Activated CD8-positive, alpha-beta memory T cell treated with anti-CD3 and anti-CD28 coated beads, Interleukin-2, amount 10 ng/mL, durations not matched to agents 7 days and 5 days (primary cell): ENCODE measurements around the gene CMKLR1. TPM values are rescaled to one million over a fixed set of nuclear protein-coding genes. Genes with fewer than 3 reads are reported as not detected.
A peak's percentile ranks its signal among the peaks of the same experiment; 100 is the strongest.

Experiments
- ATAC-seq: fragments of 150-1000 bp; cut with Tn5 transposase; one replicate; pipeline ENCODE4 v1.10.0; 2021; ENCODE audit warnings: moderate library complexity
- CTCF ChIA-PET: fragments of 350-600 bp; sonication (Branson Sonifier 250); formaldehyde crosslinking; loops from one replicate; lab custom pipeline; 2021; ENCODE audit warnings: antibody characterized with exemption; lab: Charles Lee
- DNase-seq: peaks from one replicate; pipeline ENCODE4 v3.0.0-alpha.2; 2020
- H3K27ac Mint-ChIP-seq: one replicate; pipeline ENCODE4 v1.8.0; 2021; ENCODE audit warnings: mild to moderate bottlenecking, mixed read lengths
- H3K27me3 Mint-ChIP-seq: one replicate; pipeline ENCODE4 v1.8.0; 2021; ENCODE audit warnings: mixed read lengths
- H3K36me3 Mint-ChIP-seq: one replicate; pipeline ENCODE4 v1.8.0; 2021; ENCODE audit warnings: mild to moderate bottlenecking, mixed read lengths
- H3K4me1 Mint-ChIP-seq: one replicate; pipeline ENCODE4 v1.8.0; 2021; ENCODE audit warnings: mixed read lengths
- H3K4me3 Mint-ChIP-seq: one replicate; pipeline ENCODE4 v1.8.0; 2021; ENCODE audit warnings: mild to moderate bottlenecking, moderate library complexity, mixed read lengths
- H3K9me3 Mint-ChIP-seq: one replicate; pipeline ENCODE4 v1.8.0; 2022; ENCODE audit warnings: low read depth, mixed read lengths
- total RNA-seq, 2 experiments: library from RNA; stranded (reverse); gene quantifications; one replicate each; pipeline ENCODE4 v1.2.3, GENCODE V29; 2021

Gene CMKLR1
- total RNA-seq, 2 experiments from 2014 or later, result not detected

DNA sequence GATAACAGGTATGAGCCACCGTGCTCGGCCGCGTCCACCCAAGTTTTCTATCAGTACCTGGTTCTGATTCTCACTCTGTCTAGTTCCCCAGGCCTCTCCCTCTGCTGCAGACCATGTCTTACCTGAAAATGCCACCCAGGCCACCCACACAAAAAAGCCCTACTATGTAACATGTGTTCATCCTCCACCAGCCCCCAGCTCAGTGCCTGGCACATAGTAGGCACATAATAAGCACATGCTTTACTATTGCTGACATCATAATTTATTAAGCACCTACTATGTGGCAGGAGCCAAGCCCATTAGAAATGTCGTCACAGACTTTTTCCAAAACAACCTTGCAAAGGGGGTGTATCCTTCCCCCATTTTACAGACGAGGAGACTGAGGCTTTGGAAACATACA, 37.8 kb downstream of the CMKLR1 start:
- no peak for ATAC-seq
- peaks cover 51% of the 10 kb centered on the region for H3K4me1 Mint-ChIP-seq

DNA sequence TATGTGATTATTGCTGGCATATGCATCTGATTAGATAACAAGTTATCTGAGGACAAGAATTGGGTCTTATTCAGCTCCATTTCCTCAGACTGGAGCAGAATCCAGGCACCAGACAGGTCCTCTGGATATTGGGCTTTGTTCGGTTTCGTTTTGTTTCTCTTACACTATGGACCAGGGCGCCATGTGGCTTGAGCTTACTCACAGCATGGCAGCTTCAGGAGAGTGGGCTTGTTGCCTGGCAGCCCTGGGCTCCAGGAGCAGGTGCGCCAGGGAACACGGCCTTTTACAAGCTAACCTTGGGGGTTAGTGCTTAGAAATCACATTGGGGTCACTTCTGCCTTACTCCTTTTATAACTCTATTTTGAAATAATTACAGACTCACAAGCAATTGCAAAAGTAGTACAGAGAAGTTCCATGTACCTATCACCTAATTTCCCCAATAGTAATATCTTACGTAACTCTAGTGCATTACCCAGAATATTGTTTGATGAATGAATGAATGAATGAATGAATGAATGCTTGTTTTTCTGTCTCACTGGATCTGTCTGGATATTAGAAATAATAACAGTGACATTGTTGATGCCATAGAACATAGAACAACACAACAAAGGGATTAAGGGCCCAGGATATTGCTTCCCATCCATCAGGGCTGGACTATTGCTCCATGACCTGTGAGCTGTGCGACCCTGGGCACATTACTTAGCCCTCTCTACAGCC, 39.0 kb downstream of the CMKLR1 start:
- Mint-ChIP-seq H3K4me3 (no peak overlapping the region), H3K9me3 (no peaks in the 10 kb centered on the region), H3K4me1 (peaks cover 50% of the 10 kb centered on the region), H3K36me3 (no peaks in the 10 kb centered on the region), H3K27me3 (peaks cover 15% of the 10 kb centered on the region), H3K27ac (no peak overlapping the region)
- DNase-seq, result no peak
- CTCF ChIA-PET, result no interaction called here
- ATAC-seq, result no peak

More for the DNA sequence above, 37.8 kb downstream of the CMKLR1 start:
- Mint-ChIP-seq H3K4me3 (no peak overlapping the region), H3K9me3 (no peaks in the 10 kb centered on the region), H3K27ac (no peak overlapping the region), H3K36me3 (no peaks in the 10 kb centered on the region), H3K27me3 (peaks cover 10% of the 10 kb centered on the region)
- DNase-seq, result no peak
- CTCF ChIA-PET, result interaction anchor here (0.7 kb wide), 1 partner anchor 178 kb away, joined by 3 read pairs; no protein-coding TSS in a partner anchor

DNA sequence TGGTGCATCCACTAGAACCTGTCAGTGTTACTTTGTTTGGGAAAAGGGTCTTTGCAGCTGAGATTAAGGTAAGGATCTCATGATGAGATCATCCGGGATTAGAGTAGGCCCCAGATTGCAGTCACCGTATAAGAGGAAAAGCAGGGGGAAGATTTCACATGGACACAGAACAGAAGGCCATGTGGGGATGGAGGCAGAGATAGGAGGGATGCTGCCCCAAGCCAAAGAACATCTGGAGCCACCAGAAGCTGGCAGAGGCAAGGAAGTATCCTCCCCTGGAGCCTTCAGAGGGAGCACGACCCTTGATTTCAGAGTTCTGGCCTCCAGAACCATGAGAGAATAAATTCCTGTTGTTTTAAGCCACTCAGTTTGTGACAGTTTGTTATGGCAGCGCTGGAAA, 39.6 kb downstream of the CMKLR1 start:
- Mint-ChIP-seq H3K27me3 (peaks cover 11% of the 10 kb centered on the region), H3K4me1 (peaks cover 49% of the 10 kb centered on the region), H3K27ac (no peak overlapping the region), H3K36me3 (no peaks in the 10 kb centered on the region), H3K4me3 (no peak overlapping the region), H3K9me3 (no peaks in the 10 kb centered on the region)
- CTCF ChIA-PET, result no interaction called here
- no peak for ATAC-seq
- no peak for DNase-seq

DNA sequence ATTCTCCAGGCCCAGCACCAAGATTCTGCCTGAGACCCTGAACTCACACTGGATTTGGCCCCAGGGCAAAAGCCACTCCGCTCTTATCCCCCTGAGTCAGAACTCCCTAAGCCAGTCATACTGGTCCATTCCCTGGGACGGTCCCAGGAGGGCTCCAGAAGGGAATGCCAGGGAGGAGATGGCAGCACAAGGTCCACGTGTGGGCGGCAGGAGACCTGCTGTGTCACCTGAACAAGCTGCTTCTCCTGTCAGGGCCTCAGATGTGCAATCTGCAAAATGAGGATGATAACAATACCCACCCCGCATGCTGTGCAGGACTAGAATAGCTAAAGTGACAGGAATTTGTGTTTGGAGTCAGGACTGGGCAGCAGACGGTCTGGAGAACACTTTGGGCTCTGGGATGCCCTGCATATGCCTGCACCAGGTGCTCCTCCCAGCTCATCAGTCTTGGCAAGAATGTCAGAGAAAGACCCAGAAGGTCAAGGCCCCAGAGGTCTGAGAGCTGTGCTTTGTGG, 40.3 kb downstream of the CMKLR1 start:
- Mint-ChIP-seq H3K9me3 (no peaks in the 10 kb centered on the region), H3K36me3 (no peaks in the 10 kb centered on the region), H3K4me1 (peaks cover 47% of the 10 kb centered on the region), H3K27ac (peak overlapping the region; percentile 82), H3K4me3 (no peak overlapping the region), H3K27me3 (peaks cover 11% of the 10 kb centered on the region)
- DNase-seq, result no peak
- no peak for ATAC-seq
- CTCF ChIA-PET, result interaction anchor here (0.7 to 1.9 kb wide), 2 partner anchors 9 to 15 kb away, joined by 3 to 6 read pairs; no protein-coding TSS in a partner anchor

DNA sequence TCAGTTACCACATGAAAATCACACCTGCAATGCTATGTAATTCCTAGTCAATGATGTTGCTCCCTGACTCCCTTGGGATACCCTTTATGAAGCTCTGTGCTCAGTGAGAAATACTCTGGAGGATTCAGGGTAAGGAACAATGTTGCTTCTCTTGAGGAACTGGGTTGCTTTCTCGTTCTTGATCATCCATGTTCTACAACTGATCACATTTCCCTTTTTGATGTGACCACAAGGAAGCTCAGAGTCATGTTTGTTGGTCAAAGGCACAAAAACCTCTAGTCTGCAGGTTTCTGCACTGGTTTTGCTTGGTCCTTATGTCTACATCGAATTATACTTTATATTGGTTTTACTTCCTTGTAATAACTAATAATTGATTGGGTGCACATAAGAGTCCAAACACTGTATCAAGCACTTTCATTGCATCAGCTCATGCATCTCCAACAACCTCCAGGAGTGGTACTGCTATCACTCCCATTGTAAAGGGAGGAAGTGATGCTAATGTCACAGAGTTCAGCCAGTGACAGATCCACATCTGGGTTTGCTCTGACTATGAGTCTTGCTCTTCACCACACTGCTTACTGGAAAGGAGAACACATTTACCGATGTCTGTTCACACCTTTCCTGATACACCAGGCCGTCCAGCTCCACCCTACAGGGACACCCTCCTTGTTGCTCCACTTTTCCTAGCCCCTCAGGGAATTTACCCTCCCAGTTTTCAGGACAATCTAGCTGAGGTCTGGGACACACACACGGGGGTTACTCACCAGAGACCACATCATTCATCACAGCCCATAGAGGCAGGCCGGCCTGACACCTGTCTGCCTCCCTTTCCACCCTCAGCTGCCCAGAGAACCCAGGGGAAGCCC, 41.0 kb downstream of the CMKLR1 start:
- peaks cover 11% of the 10 kb centered on the region for H3K27me3 Mint-ChIP-seq
- peaks cover 47% of the 10 kb centered on the region for H3K4me1 Mint-ChIP-seq
- no peaks in the 10 kb centered on the region for H3K9me3 Mint-ChIP-seq
- no peak overlapping the region for H3K4me3 Mint-ChIP-seq
- ATAC-seq (peak; percentile 88), DNase-seq (peak; percentile 58)
- no peaks in the 10 kb centered on the region for H3K36me3 Mint-ChIP-seq
- H3K27ac Mint-ChIP-seq, result peak overlapping the region; percentile 82
- CTCF ChIA-PET, result interaction anchor here (0.7 to 1.9 kb wide), 2 partner anchors 10 to 16 kb away, joined by 3 to 6 read pairs; no protein-coding TSS in a partner anchor

DNA sequence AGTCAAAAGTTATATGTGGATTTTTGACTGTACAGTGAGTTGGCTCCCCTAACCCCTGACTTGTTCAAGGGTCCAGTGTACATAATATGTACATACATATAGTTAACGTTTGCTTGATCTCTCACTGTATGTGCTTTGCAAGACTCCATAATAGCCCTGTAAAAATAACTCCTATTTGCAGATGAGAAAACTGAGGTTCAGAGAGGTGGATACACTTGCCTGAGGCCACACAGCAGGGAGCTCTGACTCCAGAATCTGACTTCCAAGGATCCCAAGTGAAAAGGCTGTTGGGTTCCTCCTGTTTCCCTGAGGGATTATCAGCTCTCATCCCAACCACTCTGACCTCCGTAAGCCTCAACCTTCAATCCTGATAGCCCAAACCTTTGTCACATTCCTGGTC, 41.7 kb downstream of the CMKLR1 start:
- no peak for DNase-seq
- Mint-ChIP-seq H3K4me3 (no peak overlapping the region), H3K27me3 (peaks cover 11% of the 10 kb centered on the region), H3K36me3 (no peaks in the 10 kb centered on the region), H3K27ac (peak overlapping the region; percentile 82), H3K9me3 (no peaks in the 10 kb centered on the region), H3K4me1 (peaks cover 47% of the 10 kb centered on the region)
- CTCF ChIA-PET, result interaction anchor here (1.9 kb wide), 1 partner anchor 10 kb away, joined by 6 read pairs; no protein-coding TSS in a partner anchor
- ATAC-seq, result no peak

DNA sequence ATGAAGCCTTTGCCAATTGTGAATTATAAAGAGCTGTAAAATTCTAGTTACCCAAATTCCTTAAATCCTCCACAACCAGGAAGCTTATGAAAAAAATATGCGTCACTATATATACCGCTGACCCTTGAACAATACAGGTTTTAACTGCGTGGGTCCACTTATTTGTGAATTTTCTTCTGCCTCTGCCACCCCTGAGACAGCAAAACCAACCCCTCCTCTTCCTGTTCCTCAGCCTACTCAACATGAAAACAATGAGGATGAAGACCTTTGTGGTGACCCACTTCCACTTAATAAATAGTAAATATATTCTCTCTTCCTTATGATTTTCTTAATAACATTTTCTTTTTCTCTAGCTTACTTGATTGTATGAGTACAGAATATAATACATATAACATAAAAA, 42.2 kb downstream of the CMKLR1 start:
- Mint-ChIP-seq H3K27me3 (peaks cover 11% of the 10 kb centered on the region), H3K36me3 (no peaks in the 10 kb centered on the region), H3K4me3 (no peak overlapping the region), H3K9me3 (no peaks in the 10 kb centered on the region), H3K4me1 (peaks cover 46% of the 10 kb centered on the region), H3K27ac (no peak overlapping the region)
- DNase-seq (no peak), ATAC-seq (no peak)
- CTCF ChIA-PET, result no interaction called here

DNA sequence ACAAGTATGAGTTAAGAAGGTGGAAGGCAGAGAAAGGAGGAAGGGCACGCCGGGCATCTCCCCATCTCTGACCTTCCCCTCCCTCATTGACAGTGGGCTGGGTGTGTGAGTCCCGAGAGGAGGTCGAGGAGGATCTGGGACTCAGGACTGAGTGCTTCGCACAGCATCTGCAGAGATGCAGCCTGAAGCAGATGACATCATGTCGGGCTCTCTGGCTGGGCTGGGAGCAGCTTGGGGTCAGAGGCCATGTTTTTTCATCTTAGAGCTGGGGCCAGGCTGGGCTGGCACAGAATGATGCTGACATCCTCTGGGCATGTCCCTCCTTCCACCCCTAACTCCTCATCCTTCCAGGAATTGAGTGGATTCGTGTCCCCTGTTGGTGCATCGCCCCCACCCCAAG, 43.5 kb downstream of the CMKLR1 start:
- CTCF ChIA-PET, result no interaction called here
- no peak for ATAC-seq
- no peaks in the 10 kb centered on the region for H3K9me3 Mint-ChIP-seq
- no peak overlapping the region for H3K27ac Mint-ChIP-seq
- DNase-seq, result no peak
- peaks cover 38% of the 10 kb centered on the region for H3K4me1 Mint-ChIP-seq
- H3K27me3 Mint-ChIP-seq, result peaks cover 8% of the 10 kb centered on the region
- H3K4me3 Mint-ChIP-seq, result no peak overlapping the region
- no peaks in the 10 kb centered on the region for H3K36me3 Mint-ChIP-seq

DNA sequence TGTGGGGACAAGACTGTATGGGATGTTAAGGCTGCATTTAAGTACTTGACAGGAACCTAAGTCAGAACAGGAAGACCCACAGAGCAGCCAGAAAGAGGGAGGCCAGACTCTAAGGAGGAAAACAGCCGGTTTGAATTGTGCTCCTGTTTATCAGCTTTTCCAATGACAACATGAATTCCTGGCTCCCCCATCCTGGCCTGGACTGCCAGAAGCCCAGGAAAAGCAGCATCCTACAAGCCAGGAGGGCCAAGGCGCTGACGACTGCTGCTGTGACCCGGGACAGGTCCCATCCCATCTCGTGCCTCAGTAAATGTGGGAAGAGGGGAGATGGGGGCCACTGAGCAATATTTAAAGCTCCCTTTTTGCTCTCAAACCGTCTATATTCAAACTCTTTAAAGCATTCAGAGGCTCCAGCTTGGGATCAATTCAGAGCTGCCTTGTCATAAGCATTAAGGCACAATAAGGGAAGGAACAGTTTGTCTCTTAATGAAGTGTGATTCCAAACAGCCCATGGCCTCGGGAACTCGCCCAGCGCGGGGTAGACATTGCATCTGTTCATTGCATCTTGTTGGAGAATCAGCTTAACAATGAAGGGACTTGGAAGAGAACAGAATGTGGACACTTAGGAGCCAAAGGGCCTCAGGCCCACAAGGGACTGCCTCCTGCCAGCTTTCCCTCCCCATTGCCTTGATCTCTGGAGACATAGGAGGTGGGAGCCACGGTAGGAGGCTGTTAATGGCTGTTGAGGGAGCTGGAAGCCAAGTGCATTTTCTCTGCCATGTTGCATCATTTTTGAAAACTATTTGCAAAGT, 49.6 kb downstream of the CMKLR1 start:
- H3K4me1 Mint-ChIP-seq, result no peaks in the 10 kb centered on the region
- H3K4me3 Mint-ChIP-seq, result no peak overlapping the region
- no peak for DNase-seq
- no peak for ATAC-seq
- no peaks in the 10 kb centered on the region for H3K36me3 Mint-ChIP-seq
- H3K27me3 Mint-ChIP-seq, result peaks cover 10% of the 10 kb centered on the region
- CTCF ChIA-PET, result no interaction called here
- no peaks in the 10 kb centered on the region for H3K9me3 Mint-ChIP-seq
- no peak overlapping the region for H3K27ac Mint-ChIP-seq

DNA sequence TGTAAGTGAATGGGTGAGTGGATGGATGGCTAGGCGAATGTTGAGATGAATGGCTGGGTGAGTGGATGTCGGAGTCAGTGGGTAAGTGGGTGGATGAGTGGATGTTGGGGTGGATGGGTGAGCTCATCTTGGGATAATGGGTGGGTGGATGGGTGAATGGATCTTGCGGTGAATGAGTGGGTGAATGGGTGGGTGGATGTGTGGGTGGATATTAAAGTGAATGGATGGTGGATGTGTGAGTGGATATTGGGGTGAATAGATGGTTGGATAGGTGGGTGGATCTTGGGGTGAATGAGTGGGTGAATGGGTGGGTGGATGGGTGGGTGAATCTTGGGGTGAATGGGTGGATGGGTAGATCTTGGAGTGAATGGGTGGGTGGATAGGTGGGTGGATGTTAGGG, 51.9 kb downstream of the CMKLR1 start:
- Mint-ChIP-seq H3K36me3 (no peaks in the 10 kb centered on the region), H3K4me1 (peaks cover 9% of the 10 kb centered on the region), H3K27ac (no peak overlapping the region), H3K27me3 (peaks cover 24% of the 10 kb centered on the region), H3K9me3 (no peaks in the 10 kb centered on the region), H3K4me3 (no peak overlapping the region)
- CTCF ChIA-PET, result no interaction called here
- no peak for DNase-seq
- no peak for ATAC-seq

DNA sequence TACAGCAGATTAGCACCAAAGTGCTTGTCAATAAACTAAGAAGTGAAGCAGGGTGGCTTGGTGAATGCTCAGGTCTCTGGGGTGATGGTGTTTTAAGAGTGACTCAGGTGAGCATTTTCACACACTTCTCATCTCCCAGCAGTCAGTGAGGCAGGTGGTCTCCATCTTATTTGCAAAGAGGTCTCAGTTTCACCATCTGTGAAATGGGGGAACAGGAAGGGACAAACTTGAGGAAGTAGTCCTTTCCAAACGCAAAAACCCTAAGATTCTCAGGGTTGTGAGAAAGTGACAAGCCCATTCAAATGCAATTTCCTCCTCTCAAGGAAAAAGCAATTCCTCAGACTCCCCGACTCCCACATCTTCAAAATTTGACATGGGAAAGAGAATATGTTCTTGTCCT, 54.1 kb downstream of the CMKLR1 start:
- Mint-ChIP-seq H3K27ac (no peak overlapping the region), H3K9me3 (no peaks in the 10 kb centered on the region), H3K4me3 (no peak overlapping the region), H3K27me3 (peaks cover 26% of the 10 kb centered on the region), H3K4me1 (peaks cover 9% of the 10 kb centered on the region), H3K36me3 (no peaks in the 10 kb centered on the region)
- DNase-seq (no peak), ATAC-seq (no peak)
- CTCF ChIA-PET, result no interaction called here

DNA sequence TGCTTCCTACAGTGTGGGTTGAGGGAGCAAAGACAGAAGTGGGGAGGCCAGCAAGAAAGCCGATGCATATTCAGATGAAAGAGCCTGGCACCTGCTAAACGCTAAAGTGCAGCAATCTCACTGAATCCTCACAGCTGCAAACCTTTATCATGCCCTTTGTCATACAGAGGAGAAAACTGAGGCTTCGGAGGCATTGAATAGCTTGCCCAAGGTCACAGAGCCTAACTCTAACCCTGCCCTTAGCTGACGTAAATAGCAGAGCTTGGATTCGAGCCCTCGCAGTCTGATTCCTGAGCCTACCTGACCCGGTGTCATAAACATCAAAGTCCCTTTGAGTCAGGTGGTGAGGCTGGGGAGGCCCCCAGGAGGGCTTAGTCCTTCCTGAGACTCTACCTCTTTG, 54.9 kb downstream of the CMKLR1 start:
- Mint-ChIP-seq H3K36me3 (no peaks in the 10 kb centered on the region), H3K9me3 (no peaks in the 10 kb centered on the region), H3K4me1 (peaks cover 9% of the 10 kb centered on the region), H3K27me3 (peaks cover 26% of the 10 kb centered on the region), H3K4me3 (no peak overlapping the region), H3K27ac (no peak overlapping the region)
- DNase-seq (no peak), ATAC-seq (no peak)
- CTCF ChIA-PET, result no interaction called here

DNA sequence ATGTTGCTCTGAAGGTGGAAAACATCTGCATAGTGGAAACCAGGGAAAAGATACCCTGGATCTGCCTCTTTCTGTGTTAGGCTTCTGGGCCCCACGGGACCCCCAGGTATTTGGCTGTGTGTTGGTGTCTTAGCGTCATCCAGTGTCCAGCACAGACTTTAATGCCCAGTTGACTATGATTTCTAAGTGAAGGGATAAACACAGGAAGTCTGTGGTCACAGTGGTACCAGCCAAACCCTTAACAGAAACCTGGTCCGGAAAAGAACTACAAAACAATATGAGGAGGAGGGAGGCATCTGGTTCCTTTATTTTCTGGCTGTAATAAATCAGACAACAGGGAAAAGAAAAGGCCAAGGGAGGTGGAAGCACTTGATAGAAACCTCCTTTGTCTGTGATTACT, 56.4 kb downstream of the CMKLR1 start:
- Mint-ChIP-seq H3K9me3 (no peaks in the 10 kb centered on the region), H3K4me3 (no peak overlapping the region), H3K27ac (no peak overlapping the region), H3K36me3 (no peaks in the 10 kb centered on the region), H3K27me3 (peaks cover 26% of the 10 kb centered on the region), H3K4me1 (peaks cover 12% of the 10 kb centered on the region)
- ATAC-seq (no peak), DNase-seq (no peak)
- CTCF ChIA-PET, result no interaction called here
